ENCODE results near the gene CSK. TPM values are rescaled to one million over a fixed set of nuclear protein-coding genes. Genes with fewer than 3 reads are reported as not detected.

The CSK gene
- total and polyA plus RNA-seq, 2 of the 8 experiments (the other 6 are each of a cell fraction or from before 2014, with no cell fraction given): 13.7 to 50.2 TPM

DNA sequence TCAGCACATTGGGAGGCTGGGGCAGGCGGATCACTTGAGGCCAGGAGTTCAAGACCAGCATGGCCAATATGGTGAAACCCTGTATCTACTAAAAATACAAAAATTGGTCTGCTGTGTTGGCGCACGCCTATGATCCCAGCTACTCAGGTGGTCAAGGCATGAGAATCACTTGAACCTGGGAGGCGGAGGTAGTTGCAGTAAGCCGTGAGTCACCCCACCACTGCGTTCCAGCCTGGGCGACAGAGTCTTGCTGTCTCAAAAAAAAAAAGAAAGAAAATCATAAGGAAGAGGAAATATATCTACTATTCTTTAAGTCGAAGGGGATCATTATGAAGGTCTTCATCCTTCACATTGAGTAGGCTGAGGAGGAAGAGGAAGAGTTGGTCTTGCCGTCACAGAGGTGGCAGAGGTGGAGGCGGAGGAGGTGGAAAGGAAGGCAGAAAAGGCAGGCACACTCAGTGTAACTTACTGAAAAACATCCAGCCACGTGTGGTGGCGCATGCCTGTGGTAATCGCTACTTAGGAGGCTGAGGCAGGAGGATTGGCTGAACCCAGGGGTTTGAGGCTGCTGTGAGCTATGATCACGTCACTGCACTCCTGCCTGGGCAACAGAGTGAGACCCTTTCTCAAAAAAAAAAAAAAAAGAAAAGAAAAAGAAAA is 14.2 kb downstream of the CSK start:
- Histone ChIP-seq H3K36me3 (ENCODE audit: control insufficient read depth in 2 of 4, insufficient read depth in 4 of 4, low read length in 3 of 4) (no peaks in the 10 kb centered on the region), H3K23ac (ENCODE audit: insufficient read length) (no peak overlapping the region), H4K91ac (replicated peaks; ENCODE audit: insufficient read length, low read length) (no peak overlapping the region), H2AFZ (ENCODE audit: low read length) (no peak overlapping the region), H3K23me2 (ENCODE audit: low read depth, low read length) (no peaks in the 10 kb centered on the region), H3K27ac (ENCODE audit: low read depth, low read length) (no peak overlapping the region), H3K9ac (replicated peaks in 1 of 4; ENCODE audit: extremely low read depth in 1 of 4, low read depth in 3 of 4, low read length in 3 of 4) (no peak overlapping the region), H4K5ac (ENCODE audit: insufficient read length, low read depth, low read length) (no peak overlapping the region), H2BK12ac (ENCODE audit: low read depth, low read length) (no peak overlapping the region), H2BK20ac (ENCODE audit: low read length) (no peak overlapping the region), H3K79me2 (ENCODE audit: control insufficient read depth in 1 of 2, insufficient read depth in 2 of 2, low read length in 2 of 2) (peaks cover 0 to 2% of the 10 kb centered on the region in 2 experiments; a peak in 1 of 4 replicates), H3K4me2 (ENCODE audit: insufficient read depth in 1 of 2, low read depth in 2 of 2, low read length in 2 of 2) (no peak overlapping the region), H3K4me3 (ENCODE audit: extremely low read depth in 1 of 4, insufficient read depth in 2 of 4, low read depth in 3 of 4, low read length in 4 of 4) (no peak overlapping the region), H3K79me1 (ENCODE audit: low read depth, low read length) (peaks cover 13% of the 10 kb centered on the region; the same call in 1 of the 2 replicates), H4K8ac (ENCODE audit: extremely low read depth, insufficient read depth, low read length) (no peak overlapping the region), H3K9me3 (ENCODE audit: insufficient read depth in 2 of 2, low read depth in 1 of 2, low read length in 1 of 2) (no peaks in the 10 kb centered on the region), H3K18ac (ENCODE audit: extremely low read depth, low read length) (no peak overlapping the region), H3K56ac (replicated peaks; ENCODE audit: insufficient read length, low read depth, low read length) (no peak overlapping the region), H2BK15ac (ENCODE audit: low read length) (no peak overlapping the region), H3K27me3 (replicated peaks in 1 of 4; ENCODE audit: control insufficient read depth in 3 of 4, extremely low read depth in 1 of 4, insufficient read depth in 3 of 4, low read length in 3 of 4) (no peaks in the 10 kb centered on the region), H2AK5ac (ENCODE audit: low read depth, low read length) (no peak overlapping the region), H2BK5ac (ENCODE audit: low read depth, low read length) (no peak overlapping the region), H4K20me1 (replicated peaks in 1 of 2; ENCODE audit: control insufficient read depth in 1 of 2, insufficient read depth in 2 of 2, low read length in 2 of 2) (peaks cover 18 to 38% of the 10 kb centered on the region in 2 experiments), H3K4me1 (replicated peaks in 1 of 4; ENCODE audit: control insufficient read depth in 3 of 4, insufficient read depth in 4 of 4, low read length in 3 of 4) (peaks cover 0 to 12% (median 5%) of the 10 kb centered on the region in 4 experiments; a peak in 6 of 7 replicates), H2BK120ac (replicated peaks; ENCODE audit: low read depth, low read length) (no peak overlapping the region), H3K14ac (ENCODE audit: insufficient read length) (no peak overlapping the region), H3K4ac (replicated peaks; ENCODE audit: insufficient read length, low read depth, low read length) (no peak overlapping the region)
- ChIA-PET POLR2A (ENCODE audit: partially characterized antibody) (interaction anchor here (0.6 to 1.0 kb wide), 2 partner anchors 11 to 12 kb away, joined by 4 to 6 read pairs; no protein-coding TSS in a partner anchor), CTCF (ENCODE audit: partially characterized antibody) (interaction anchor here (0.6 to 53.7 kb wide), 8 partner anchors 8 to 941 kb away, joined by 3 to 1439 read pairs (median 6); partner anchors contain the start of genes CLK3 and CSK)
- 90% methylated on average over 14 of the region's 14 CpGs; no CpG with 5 or more reads in 1 of the 2 experiments for WGBS, 2 experiments (ENCODE audit: extremely low coverage in 1 of 2, insufficient coverage in 1 of 2, insufficient read length in 1 of 2, insufficient replicate concordance in 2 of 2, low coverage in 1 of 2, low lambda C conversion rate in 2 of 2, missing lambda C conversion rate in 1 of 2)
- DNase-seq (ENCODE audit: low read depth in 1 of 2, low spot score in 2 of 2) (no peak), FAIRE-seq (no peak)
- TF ChIP-seq CTBP2 (IDR thresholded peaks at IDR 0.05; ENCODE audit: borderline replicate concordance, insufficient read depth, insufficient read length, low read length): no peak
- TF ChIP-seq HDAC6 (IDR thresholded peaks at IDR 0.05; ENCODE audit: low read depth, low read length): no peak
- no peak for TF ChIP-seq NRF1 (IDR thresholded peaks at IDR 0.05; ENCODE audit: low read depth, low read length)
- TF ChIP-seq BACH1 (IDR thresholded peaks at IDR 0.05; ENCODE audit: low read length): no peak
- no peak for TF ChIP-seq GTF2F1 (IDR thresholded peaks at IDR 0.05; ENCODE audit: borderline replicate concordance, low read depth, low read length)
- no peak for TF ChIP-seq RBBP5 (IDR thresholded peaks at IDR 0.05; ENCODE audit: borderline replicate concordance, low read depth, low read length)
- no peak for TF ChIP-seq RAD21 (IDR thresholded peaks at IDR 0.05 in 1 of 2, conservative IDR thresholded peaks at IDR 0.05 in 1 of 2; ENCODE audit: low read depth in 2 of 2, low read length in 2 of 2)
- TF ChIP-seq EP300 (IDR thresholded peaks at IDR 0.05; ENCODE audit: borderline replicate concordance in 1 of 2, low read depth in 2 of 2, low read length in 2 of 2): no peak
- no peak for TF ChIP-seq SUZ12 (IDR thresholded peaks at IDR 0.05; ENCODE audit: low read length)
- no peak for TF ChIP-seq HDAC2 (IDR thresholded peaks at IDR 0.05; ENCODE audit: borderline replicate concordance in 1 of 2, low read depth in 2 of 2, low read length in 2 of 2)
- no peak for TF ChIP-seq POU5F1 (IDR thresholded peaks at IDR 0.05; ENCODE audit: low read depth, low read length)
- TF ChIP-seq BRCA1 (IDR thresholded peaks at IDR 0.05; ENCODE audit: low read depth, low read length): no peak
